T follicular helper cell (primary cell): ENCODE results near the gene KRT28.

Experiments used
- DNase-seq: peaks from one replicate; pipeline ENCODE4 v3.0.0-alpha.2; 2020; ENCODE audit warnings: low read depth
- total RNA-seq, 2 experiments: gene quantifications; one replicate each; lab custom pipeline; 2026; lab: John Stamatoyannopoulos, UW

KRT28 gene
- 0 reads per million in 2 experiments for total RNA-seq

GRCh38 chr17:40799859-40800258 is at the start of gene KRT28:
Gene KRT28 (minus strand): TSS chr17:40799959. CDS start chr17:40799893, 66 bp downstream.
- no peak for DNase-seq

DNA sequence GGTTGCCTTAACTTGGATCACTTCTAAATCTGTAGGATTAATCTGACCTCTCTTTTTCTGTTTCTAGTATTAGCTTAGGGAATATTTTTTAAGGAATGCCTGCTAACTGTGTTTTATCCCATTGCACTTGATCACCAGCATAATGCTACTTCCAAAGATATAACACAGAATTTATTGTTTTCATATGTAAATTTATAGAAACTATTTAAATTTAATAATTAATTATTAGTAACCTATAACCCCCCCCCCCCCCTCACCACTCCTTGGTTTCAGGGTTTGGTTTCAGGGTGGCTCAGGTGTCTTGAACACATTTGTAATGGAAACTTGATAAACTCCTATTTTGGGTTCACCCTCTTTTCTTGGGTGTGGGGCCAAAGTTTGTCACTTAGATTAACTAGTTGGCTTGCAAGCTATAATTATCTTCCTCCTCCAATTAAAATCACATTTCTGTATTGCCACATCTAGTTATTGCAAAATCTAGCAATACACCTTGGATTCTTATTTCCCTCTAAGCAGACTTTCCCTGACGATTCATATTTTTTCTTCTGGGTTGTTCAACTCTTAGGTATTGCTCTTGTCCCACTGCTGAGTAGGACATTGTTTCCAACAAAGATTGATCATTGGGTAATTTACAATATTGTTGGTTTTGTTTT is 49.0 kb upstream of the KRT28 start:
- no peak for DNase-seq

- no peak for DNase-seq
Observed at GRCh38 chr17:40846515-40847144, 46.9 kb upstream of the KRT28 start.

GRCh38 chr17:40844671-40845107 is 44.9 kb upstream of the KRT28 start:
- DNase-seq, result no peak

- DNase-seq, result no peak
Observed at GRCh38 chr17:40843242-40843641, 43.5 kb upstream of the KRT28 start.

GRCh38 chr17:40841246-40841645 is 41.5 kb upstream of the KRT28 start:
- DNase-seq, result no peak

DNA sequence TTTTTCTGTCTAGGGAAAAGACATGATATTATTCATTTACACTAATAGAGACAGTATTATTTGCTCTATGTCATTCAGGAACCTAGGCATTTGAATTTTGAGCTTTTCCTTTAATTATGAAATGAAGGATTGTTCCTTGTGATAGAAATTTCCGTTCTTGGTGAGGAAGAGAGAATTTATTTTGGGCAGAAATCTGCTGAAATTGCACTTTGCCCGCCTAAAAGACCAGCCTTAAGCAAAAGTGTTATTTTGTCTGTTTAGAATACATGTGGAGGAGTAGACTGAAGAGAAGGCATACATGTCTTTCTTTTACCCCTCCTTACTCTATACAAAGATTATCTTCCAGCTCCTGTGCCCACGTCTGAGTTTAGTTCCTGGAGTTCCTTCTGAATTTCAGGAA is 39.4 kb upstream of the KRT28 start:
- no peak for DNase-seq

DNA sequence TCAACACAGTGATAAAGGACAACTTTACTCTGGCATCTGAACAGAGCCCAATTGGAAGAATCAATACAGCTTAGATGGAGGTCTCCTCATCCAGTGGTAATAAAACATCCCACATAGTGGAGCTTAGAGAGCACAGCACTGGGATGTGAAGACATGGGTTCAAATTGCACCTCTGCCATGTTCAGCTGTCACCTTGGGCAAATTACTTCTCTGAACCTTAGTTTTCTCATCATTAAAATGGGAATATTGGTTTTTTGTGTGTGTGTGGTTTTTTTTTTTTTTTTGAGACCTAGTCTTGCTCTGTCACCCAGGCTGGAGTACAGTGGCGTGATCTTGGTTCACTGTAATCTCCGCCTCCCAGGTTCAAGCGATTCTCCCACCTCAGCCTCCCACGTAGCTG is 36.3 kb upstream of the KRT28 start:
- no peak for DNase-seq

DNA sequence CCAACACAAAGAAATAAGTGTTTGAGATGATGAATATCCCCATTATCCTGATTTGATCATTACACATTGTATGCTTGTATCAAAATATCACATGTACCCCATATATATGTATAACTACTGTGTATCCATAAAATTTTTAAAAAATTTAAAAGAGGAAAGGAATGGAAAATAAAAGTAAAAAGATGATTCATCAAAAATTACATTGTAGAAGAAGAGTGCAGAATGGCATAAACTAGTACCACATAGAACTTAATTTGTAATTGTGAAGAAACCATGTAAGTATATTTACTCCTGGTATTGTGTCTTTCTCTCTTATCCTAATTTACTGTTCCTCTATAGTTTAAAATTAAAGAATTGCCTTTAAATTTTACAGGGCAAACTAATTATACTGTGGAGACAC is 34.1 kb upstream of the KRT28 start:
- DNase-seq, result no peak

GRCh38 chr17:40832840-40833239 is 33.1 kb upstream of the KRT28 start:
- no peak for DNase-seq

DNA sequence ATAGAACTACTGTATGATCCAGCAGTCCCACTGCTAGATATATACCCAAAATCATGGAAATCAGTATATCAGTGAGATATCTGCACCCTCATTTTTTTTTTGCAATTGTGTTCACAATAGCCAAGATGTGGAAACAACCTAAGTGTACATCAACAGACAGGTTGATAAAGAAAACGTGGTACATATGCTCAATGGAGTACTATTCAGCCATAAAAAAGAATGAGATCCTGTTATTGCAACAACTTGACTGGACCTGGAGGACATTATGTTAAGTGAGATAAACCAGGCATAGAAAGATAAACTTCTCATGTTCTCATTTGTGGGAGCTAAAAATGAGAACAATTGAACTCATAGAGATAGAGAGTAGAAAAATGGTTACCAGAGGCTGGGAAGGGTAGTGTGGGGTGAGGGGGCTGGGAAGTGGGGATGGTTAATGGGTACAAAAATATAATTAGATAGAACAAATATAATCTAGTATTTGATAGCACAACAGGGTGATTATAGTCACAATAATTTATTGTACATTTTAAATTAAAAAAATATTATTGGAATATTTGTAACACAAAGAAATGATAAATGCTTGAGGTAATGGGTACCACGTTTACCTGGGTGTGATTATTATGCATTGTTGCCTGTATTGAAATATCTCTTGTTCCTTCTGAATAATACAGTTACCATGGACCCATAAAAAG is 30.5 kb upstream of the KRT28 start:
- DNase-seq, result no peak

DNA sequence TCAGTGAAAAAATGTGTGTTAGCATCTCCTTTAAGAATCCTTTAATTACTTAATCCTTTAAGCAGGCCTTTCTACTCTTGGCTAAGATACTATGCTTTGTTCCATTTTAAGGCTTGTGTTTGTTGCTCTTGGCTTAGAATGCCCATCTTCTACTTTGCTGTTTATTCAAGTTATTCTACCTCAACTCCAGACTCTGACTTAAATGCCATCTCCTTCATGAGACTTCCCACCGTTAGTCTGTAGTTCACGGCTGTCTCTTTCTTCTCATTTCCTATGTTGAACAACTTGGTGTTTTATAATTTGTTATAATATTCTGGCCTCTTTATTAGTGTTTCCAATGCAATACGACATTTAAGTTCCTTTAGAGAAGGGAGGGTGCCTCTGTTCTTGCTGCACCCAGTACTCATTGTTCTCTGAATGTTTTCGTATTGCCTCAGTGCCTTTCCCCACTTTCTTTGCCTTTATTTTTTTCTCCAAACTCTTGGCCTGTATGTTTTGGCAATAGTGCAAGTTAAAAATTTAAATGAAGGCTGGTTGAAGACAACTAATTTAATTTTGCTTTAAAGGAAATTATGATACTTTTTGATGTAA is 28.8 kb upstream of the KRT28 start:
- DNase-seq, result no peak

DNA sequence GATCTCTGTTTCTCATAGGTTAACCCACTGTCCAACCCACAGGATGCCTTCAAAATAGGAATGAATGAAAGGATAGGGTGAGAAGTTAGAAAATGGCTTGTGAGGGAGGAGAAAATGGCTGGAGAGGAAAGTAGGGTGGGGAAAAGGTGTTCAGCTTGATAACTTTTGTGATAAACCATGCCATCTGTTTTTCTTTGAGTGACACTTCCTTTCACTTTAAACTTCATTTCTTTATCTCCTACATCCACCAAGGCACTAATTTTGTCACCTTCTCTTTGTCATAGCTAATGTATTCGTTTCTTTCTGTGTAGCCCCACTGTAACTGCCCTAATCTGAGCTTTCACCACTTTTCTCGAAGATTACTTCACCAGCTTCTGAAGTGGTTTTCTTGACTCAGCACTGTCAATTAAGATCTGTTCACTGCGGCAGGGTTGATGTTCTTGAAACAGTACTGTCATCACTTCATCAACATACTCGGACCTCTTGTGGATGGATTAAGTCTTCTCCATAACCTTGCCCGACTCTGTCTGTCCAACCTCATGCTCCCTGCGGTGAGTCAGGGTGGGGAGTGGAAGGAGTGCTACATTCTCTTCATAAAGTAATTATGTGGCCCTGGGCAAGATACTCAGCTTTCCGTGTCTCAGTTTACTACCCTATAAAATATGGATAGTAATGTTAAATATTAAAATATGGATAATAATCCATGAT is 28.1 kb upstream of the KRT28 start:
- no peak for DNase-seq

DNA sequence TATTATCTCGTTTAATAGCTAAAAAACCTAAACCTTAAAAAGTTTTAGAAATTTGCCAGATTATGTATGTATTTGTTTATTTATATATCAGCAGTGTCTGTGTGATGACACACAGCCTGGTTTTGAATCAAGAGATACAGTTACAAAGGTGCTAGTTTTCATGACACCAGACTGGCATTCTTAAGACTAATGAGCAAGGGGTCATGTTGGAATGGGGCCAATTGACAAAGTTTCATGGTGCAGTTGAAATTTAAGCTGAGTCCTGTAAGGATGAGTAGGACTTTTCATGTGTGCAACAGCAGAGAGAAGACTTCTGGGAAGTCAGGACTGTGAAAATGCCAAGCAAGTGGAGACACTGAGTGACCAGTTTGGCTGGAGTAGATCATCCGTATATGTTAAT is 25.8 kb upstream of the KRT28 start:
- DNase-seq, result no peak

GRCh38 chr17:40824015-40824832 is 24.5 kb upstream of the KRT28 start:
- DNase-seq, result no peak

DNA sequence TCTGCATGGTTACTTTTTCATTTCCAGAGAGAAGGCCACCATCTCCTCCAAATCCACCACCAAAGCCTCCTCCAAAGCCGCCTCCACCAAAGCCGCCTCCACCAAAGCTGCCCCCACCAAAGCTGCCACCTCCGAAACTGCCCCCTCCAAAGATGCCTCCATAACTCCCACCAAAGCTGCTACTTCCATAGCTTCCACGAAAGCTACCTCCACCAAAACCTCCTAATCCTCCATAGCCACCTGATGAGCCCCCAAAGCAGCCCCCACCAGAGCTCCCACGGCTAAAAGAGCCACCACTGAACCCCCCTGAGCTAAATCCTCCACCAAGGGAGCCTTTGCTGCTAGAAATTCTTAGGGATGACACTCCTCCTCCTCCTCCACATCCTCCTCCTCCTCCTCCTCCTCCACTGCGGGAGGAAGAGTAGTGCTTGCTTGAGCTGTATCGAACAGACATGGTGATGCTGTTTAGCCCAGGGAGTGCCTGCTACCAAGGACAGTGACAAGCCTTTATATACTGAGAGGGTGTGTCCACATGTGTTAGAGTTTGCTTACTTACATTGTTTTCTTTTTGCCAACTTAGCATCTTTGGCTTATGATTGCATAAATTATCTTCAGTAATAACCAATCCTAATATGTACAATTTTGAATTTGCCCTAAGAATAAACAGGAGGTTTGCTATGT is 22.5 kb upstream of the KRT28 start, which contains the start of gene KRT10:
TSS of gene KRT10 (minus strand) at position 483 of the 681 bp plus-strand sequence. CDS start at position 454, 29 bp downstream.
- DNase-seq, result no peak

DNA sequence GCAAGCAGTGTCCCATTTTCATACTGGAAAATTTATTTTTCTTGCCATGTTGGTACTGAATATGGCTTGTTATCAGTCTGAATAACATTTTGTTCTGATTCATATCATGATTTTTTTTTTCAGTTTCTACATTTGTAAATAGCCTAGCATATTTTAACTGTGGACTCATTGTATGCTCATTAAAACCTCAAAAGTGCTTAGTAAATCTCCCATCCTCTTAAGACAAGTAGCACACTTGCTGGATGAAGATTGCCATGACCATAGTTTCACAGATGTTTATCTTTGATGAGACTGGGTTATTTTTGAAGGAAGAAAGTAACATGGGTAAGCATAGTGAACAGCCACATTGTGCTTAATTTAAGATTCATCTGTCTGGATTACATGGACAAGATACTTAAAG is 21.8 kb upstream of the KRT28 start:
- no peak for DNase-seq

DNA sequence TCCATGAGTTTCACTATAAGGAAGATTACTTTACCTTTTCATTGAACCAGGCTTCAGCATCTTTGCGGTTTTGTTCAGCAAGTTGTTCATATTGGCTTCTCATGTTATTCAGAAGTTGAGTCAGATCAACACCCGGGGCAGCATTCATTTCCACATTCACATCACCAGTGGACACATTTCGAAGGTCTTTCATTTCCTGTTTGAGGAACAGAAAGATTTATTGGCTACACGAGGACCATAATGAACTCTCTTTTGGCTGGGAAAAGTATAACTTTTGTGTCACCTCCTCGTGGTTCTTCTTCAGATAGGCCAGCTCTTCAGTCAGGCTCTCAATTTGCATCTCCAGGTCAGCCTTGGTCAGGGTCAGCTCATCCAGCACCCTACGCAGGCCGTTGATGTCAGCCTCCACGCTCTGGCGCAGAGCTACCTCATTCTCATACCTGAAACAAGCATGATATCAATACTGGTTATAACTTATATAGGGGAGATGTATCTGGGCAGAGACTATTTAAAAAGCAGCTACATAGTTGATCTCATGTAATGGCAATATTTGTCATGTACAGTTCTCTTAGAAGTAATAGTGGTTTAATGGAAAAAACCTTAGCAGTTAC is 20.6 kb upstream of the KRT28 start:
- no peak for DNase-seq

GRCh38 chr17:40819528-40820125 is 19.9 kb upstream of the KRT28 start:
- DNase-seq, result no peak
